Fibroblast of pulmonary artery (primary cell): ENCODE measurements around the gene HTT.
"Not testable (repeated sequence)": the region's sequence is repeated elsewhere in the genome, so short reads cannot be mapped to it uniquely, and the experiment has no call there.

ENCODE experiments used
- DNase-seq: peaks from one replicate; pipeline ENCODE4 v3.0.0-alpha.2; 2010; ENCODE audit warnings: low read depth
- H3K4me3 ChIP-seq: replicated peaks from 2 replicates; pipeline ENCODE4 v1.5.1; 2011; ENCODE audit warnings: low read depth, mild to moderate bottlenecking, control low read depth, low read length, moderate library complexity
- CTCF ChIP-seq: IDR thresholded peaks from 2 replicates; pipeline ENCODE4 v1.5.1; 2011; ENCODE audit warnings: mild to moderate bottlenecking, control low read depth, low read length, inconsistent platforms; ENCODE audit errors: missing control alignments

The HTT gene

GRCh38 chr4:3145234-3145924, 70.9 kb downstream of the HTT start:
- no peak overlapping the region for H3K4me3 ChIP-seq
- TF ChIP-seq CTCF, result peak; percentile 27
- DNase-seq, result peak; percentile 33

- H3K4me3 ChIP-seq, result no peak overlapping the region
- no peak for DNase-seq
- TF ChIP-seq CTCF, result no peak
These were observed 74.4 kb downstream of the HTT start for GRCh38 chr4:3148926-3149325.

- DNase-seq, H3K4me3 ChIP-seq: not testable (repeated sequence)
These were observed 76.8 kb downstream of the HTT start for GRCh38 chr4:3151238-3151637.

- no peak overlapping the region for H3K4me3 ChIP-seq
- no peak for DNase-seq
- TF ChIP-seq CTCF, result no peak
These were observed 82.9 kb downstream of the HTT start for GRCh38 chr4:3157366-3157765.

GRCh38 chr4:3158841-3159240, 84.4 kb downstream of the HTT start:
- DNase-seq, result no peak
- no peak for TF ChIP-seq CTCF
- H3K4me3 ChIP-seq, result no peak overlapping the region

GRCh38 chr4:3160438-3160837, 86.0 kb downstream of the HTT start:
- DNase-seq, result no peak
- TF ChIP-seq CTCF, result no peak
- H3K4me3 ChIP-seq, result no peak overlapping the region

- H3K4me3 ChIP-seq, DNase-seq: not testable (repeated sequence)
These were observed 86.6 kb downstream of the HTT start for GRCh38 chr4:3161044-3161443.

- H3K4me3 ChIP-seq, DNase-seq: not testable (repeated sequence)
These were observed 92.0 kb downstream of the HTT start for GRCh38 chr4:3166434-3166833.
